Mesendoderm (in vitro differentiated cells): ENCODE measurements around the gene KRTDAP.

Source experiments
- DNase-seq: peaks from one replicate; pipeline ENCODE4 v3.0.0; 2013
- H2AK5ac ChIP-seq: 2 replicates; pipeline ENCODE4 v1.6.1; 2013; ENCODE audit warnings: low read length, inconsistent platforms
- H2BK120ac ChIP-seq: 2 replicates; pipeline ENCODE4 v1.6.1; 2013; ENCODE audit warnings: low read depth, mild to moderate bottlenecking, low read length, moderate library complexity, mixed read lengths
- H2BK15ac ChIP-seq: replicated peaks from 2 replicates; pipeline ENCODE4 v1.6.1; 2013; ENCODE audit warnings: low read depth, mild to moderate bottlenecking, moderate library complexity
- H2BK5ac ChIP-seq: 2 replicates; pipeline ENCODE4 v1.6.1; 2013; ENCODE audit warnings: low read length, inconsistent platforms
- H3K18ac ChIP-seq: 2 replicates; pipeline ENCODE4 v1.6.1; 2013; ENCODE audit warnings: mild to moderate bottlenecking, low read length, mixed read lengths
- H3K23ac ChIP-seq: one replicate; pipeline ENCODE4 v1.6.1; 2013; ENCODE audit warnings: low read length
- H3K27ac ChIP-seq: 2 replicates; pipeline ENCODE4 v1.5.1; 2013; ENCODE audit warnings: low read depth, mild to moderate bottlenecking, inconsistent platforms, low read length, moderate library complexity
- H3K27me3 ChIP-seq: 2 replicates; pipeline ENCODE4 v1.6.1; 2013; ENCODE audit warnings: low read length, control low read depth, mild to moderate bottlenecking, inconsistent platforms; ENCODE audit not compliant: insufficient read depth, poor library complexity
- H3K36me3 ChIP-seq: 2 replicates; pipeline ENCODE4 v1.6.1; 2013; ENCODE audit warnings: low read length, inconsistent platforms; ENCODE audit not compliant: control insufficient read depth, insufficient read depth
- H3K4ac ChIP-seq: one replicate; pipeline ENCODE4 v1.6.1; 2013; ENCODE audit warnings: low read depth, mild to moderate bottlenecking, low read length, moderate library complexity
- H3K4me1 ChIP-seq: 2 replicates; pipeline ENCODE4 v1.6.1; 2013; ENCODE audit warnings: low read depth, low read length, inconsistent platforms; ENCODE audit not compliant: control insufficient read depth
- H3K4me2 ChIP-seq: 2 replicates; pipeline ENCODE4 v1.6.1; 2013; ENCODE audit warnings: low read length
- H3K4me3 ChIP-seq: 2 replicates; pipeline ENCODE4 v1.5.1; 2013; ENCODE audit warnings: mild to moderate bottlenecking, low read length
- H3K56ac ChIP-seq: one replicate; pipeline ENCODE4 v1.6.1; 2013; ENCODE audit warnings: low read length
- H3K79me1 ChIP-seq: 2 replicates; pipeline ENCODE4 v1.6.1; 2013; ENCODE audit warnings: low read length, inconsistent platforms
- H3K79me2 ChIP-seq: 2 replicates; pipeline ENCODE4 v1.6.1; 2013; ENCODE audit warnings: mild to moderate bottlenecking, low read length; ENCODE audit not compliant: control insufficient read depth, insufficient read depth
- H3K9ac ChIP-seq: 2 replicates; pipeline ENCODE4 v1.6.1; 2013; ENCODE audit warnings: low read length, inconsistent platforms
- H4K5ac ChIP-seq: one replicate; pipeline ENCODE4 v1.6.1; 2013; ENCODE audit warnings: low read length
- H4K8ac ChIP-seq: one replicate; pipeline ENCODE4 v1.6.1; 2013; ENCODE audit warnings: low read depth, mild to moderate bottlenecking, control low read depth, low read length, moderate library complexity
- WGBS: extraction: QIAGEN DNeasy Blood & Tissue Kit; methylation state at CpG from one replicate; pipeline ENCODE4 v1.1.7; 2013; ENCODE audit warnings: low lambda C conversion rate, missing lambda C conversion rate; ENCODE audit not compliant: insufficient coverage; ENCODE audit errors: extremely low coverage; 5-methylcytosine and 5-hydroxymethylcytosine counted together

KRTDAP gene

DNA sequence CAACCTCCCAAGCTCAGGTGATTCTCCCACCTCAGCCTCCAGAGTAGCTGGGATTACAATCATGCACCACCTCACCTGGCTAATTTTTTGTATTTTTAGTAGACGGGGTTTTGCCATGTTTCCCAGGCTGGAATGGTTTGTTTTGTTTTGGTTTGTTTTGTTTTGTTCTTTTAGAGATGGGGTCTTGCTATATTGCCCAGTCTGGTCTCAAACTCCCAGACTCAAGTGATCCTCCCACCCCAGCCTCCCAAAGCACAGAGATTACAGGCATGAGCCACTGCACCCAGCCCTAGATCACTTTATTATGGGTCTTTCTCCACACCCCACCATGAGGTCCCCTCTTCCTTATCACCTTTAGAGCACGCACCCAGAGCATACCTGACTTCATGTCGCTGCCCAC is 8.0 kb upstream of the KRTDAP start:
- no CpG with 5 or more reads among the region's 3 CpGs for WGBS
- Histone ChIP-seq H3K79me1 (no peaks in the 10 kb centered on the region), H2BK5ac (no peak overlapping the region), H2BK120ac (no peak overlapping the region), H2BK15ac (no peak overlapping the region), H4K8ac (no peak overlapping the region), H3K18ac (no peak overlapping the region), H3K27me3 (no peaks in the 10 kb centered on the region), H3K4me3 (no peak overlapping the region), H3K36me3 (peaks cover 14% of the 10 kb centered on the region), H3K9ac (no peak overlapping the region), H3K4me2 (no peak overlapping the region), H3K4ac (no peak overlapping the region), H3K27ac (no peak overlapping the region), H3K4me1 (no peaks in the 10 kb centered on the region), H4K5ac (no peak overlapping the region), H3K23ac (no peak overlapping the region), H3K56ac (no peak overlapping the region), H3K79me2 (no peaks in the 10 kb centered on the region), H2AK5ac (no peak overlapping the region)
- DNase-seq, result no peak

DNA sequence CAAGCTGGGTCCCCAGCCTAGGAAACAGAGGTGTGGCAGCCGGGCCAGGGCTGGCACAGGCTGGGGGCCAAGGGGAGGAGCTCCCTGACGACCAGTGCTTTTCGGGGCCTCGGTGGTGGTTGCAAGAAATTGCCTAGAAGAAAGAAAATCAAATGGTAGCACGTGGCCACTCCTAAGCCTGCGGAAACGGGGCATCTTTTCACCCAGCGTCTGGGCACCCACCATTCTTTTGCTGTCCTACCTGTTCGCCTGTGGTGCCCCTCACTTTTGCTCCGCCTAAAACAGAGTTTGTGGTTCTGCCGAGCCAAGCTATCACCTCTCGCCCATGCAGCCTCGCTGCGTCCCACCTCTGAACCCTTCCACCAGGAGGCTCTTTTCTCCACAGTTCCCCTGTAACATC is 7.1 kb upstream of the KRTDAP start:
- H3K4ac ChIP-seq, result no peak overlapping the region
- H3K79me2 ChIP-seq, result no peaks in the 10 kb centered on the region
- no peak overlapping the region for H4K8ac ChIP-seq
- no peak overlapping the region for H3K4me2 ChIP-seq
- H3K36me3 ChIP-seq, result peaks cover 12% of the 10 kb centered on the region
- H4K5ac ChIP-seq, result no peak overlapping the region
- H2AK5ac ChIP-seq, result no peak overlapping the region
- H2BK5ac ChIP-seq, result no peak overlapping the region
- no peak overlapping the region for H3K4me3 ChIP-seq
- no peak for DNase-seq
- no peaks in the 10 kb centered on the region for H3K27me3 ChIP-seq
- no peak overlapping the region for H3K9ac ChIP-seq
- H2BK120ac ChIP-seq, result no peak overlapping the region
- WGBS, result no CpG with 5 or more reads among the region's 14 CpGs
- no peak overlapping the region for H3K27ac ChIP-seq
- H3K23ac ChIP-seq, result no peak overlapping the region
- H2BK15ac ChIP-seq, result no peak overlapping the region
- no peaks in the 10 kb centered on the region for H3K4me1 ChIP-seq
- no peak overlapping the region for H3K56ac ChIP-seq
- H3K79me1 ChIP-seq, result no peaks in the 10 kb centered on the region
- no peak overlapping the region for H3K18ac ChIP-seq

- no peak overlapping the region for H3K18ac ChIP-seq
- H3K79me2 ChIP-seq, result no peaks in the 10 kb centered on the region
- H3K4me2 ChIP-seq, result no peak overlapping the region
- no peak overlapping the region for H3K27ac ChIP-seq
- H4K8ac ChIP-seq, result no peak overlapping the region
- no CpG with 5 or more reads among the region's 30 CpGs for WGBS
- no peak overlapping the region for H2AK5ac ChIP-seq
- peak; percentile 80 for DNase-seq
- H2BK15ac ChIP-seq, result no peak overlapping the region
- H3K56ac ChIP-seq, result peak overlapping the region; percentile 51
- no peak overlapping the region for H3K4ac ChIP-seq
- no peak overlapping the region for H3K4me3 ChIP-seq
- no peak overlapping the region for H2BK120ac ChIP-seq
- H3K27me3 ChIP-seq, result no peaks in the 10 kb centered on the region
- H3K79me1 ChIP-seq, result no peaks in the 10 kb centered on the region
- H2BK5ac ChIP-seq, result no peak overlapping the region
- H3K4me1 ChIP-seq, result no peaks in the 10 kb centered on the region
- no peak overlapping the region for H3K9ac ChIP-seq
- no peak overlapping the region for H4K5ac ChIP-seq
- no peak overlapping the region for H3K23ac ChIP-seq
- peaks cover 11% of the 10 kb centered on the region for H3K36me3 ChIP-seq
Observed at GRCh38 chr19:35495107-35496064, 5.1 kb upstream of the KRTDAP start.

DNA sequence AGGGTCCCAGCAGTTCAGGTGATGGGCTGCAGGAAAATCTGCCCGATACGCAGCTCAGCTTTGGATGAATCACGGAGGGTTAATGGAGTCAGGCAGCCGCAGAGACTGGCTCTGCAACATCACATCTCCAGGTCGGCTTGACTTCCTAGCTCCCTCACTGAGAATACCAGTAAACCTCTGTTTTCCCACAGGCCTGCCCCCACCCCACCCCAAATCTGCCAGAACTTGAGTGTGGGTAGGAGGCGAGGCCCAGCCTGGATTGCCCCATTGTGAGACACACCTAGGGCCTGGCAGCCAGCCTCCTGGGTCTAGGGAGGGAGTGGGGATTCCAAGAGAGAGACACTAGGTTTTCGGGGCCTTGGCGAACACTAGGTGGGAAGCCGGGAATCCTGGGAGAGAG is 3.7 kb upstream of the KRTDAP start:
- Histone ChIP-seq H2BK5ac (no peak overlapping the region), H3K27ac (no peak overlapping the region), H3K36me3 (peaks cover 3% of the 10 kb centered on the region), H3K23ac (no peak overlapping the region), H3K9ac (no peak overlapping the region), H3K4me2 (no peak overlapping the region), H3K18ac (no peak overlapping the region), H2BK15ac (no peak overlapping the region), H2AK5ac (no peak overlapping the region), H2BK120ac (no peak overlapping the region), H3K4me3 (no peak overlapping the region), H4K8ac (no peak overlapping the region), H3K79me2 (no peaks in the 10 kb centered on the region), H4K5ac (no peak overlapping the region), H3K27me3 (no peaks in the 10 kb centered on the region), H3K79me1 (no peaks in the 10 kb centered on the region), H3K4me1 (no peaks in the 10 kb centered on the region), H3K4ac (no peak overlapping the region), H3K56ac (no peak overlapping the region)
- DNase-seq, result no peak
- WGBS, result no CpG with 5 or more reads among the region's 9 CpGs

DNA sequence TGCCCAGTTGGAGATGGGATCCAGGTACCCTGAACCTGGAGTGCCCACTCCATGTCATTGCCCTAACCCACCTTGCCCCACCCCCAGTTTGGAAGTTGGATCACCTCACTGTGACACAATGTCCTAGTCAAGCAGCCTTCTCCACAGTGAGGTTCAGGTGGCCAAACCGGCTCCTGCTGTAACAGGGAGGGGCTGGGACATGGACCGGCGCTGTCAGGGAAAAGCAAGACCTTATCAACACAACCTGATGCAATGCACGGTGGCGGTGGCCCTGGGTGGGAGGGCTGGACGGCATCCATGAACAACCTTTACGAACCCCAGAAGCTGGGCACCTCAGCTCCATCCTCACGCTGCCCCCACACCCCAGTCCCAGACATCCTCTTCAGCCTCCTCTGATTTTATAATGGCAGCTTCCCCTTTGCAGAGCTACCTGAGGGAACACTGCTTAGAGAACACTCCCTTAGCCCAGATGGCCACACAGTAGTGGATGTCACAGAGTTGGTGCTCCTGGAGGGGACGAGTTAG is 1.6 kb upstream of the KRTDAP start:
- H3K9ac ChIP-seq, result no peak overlapping the region
- WGBS, result no CpG with 5 or more reads among the region's 9 CpGs
- H2AK5ac ChIP-seq, result no peak overlapping the region
- no peak overlapping the region for H2BK15ac ChIP-seq
- no peak for DNase-seq
- no peak overlapping the region for H4K8ac ChIP-seq
- no peak overlapping the region for H3K27ac ChIP-seq
- no peak overlapping the region for H3K4ac ChIP-seq
- no peak overlapping the region for H2BK5ac ChIP-seq
- H3K36me3 ChIP-seq, result no peaks in the 10 kb centered on the region
- H3K79me1 ChIP-seq, result no peaks in the 10 kb centered on the region
- no peak overlapping the region for H4K5ac ChIP-seq
- H3K27me3 ChIP-seq, result no peaks in the 10 kb centered on the region
- H3K23ac ChIP-seq, result no peak overlapping the region
- H3K4me1 ChIP-seq, result no peaks in the 10 kb centered on the region
- H3K18ac ChIP-seq, result no peak overlapping the region
- H2BK120ac ChIP-seq, result no peak overlapping the region
- H3K4me3 ChIP-seq, result no peak overlapping the region
- no peak overlapping the region for H3K4me2 ChIP-seq
- H3K79me2 ChIP-seq, result no peaks in the 10 kb centered on the region
- H3K56ac ChIP-seq, result no peak overlapping the region
